T-helper 1 cell (primary cell): Measurements from ENCODE around the gene ZMPSTE24.
"Not testable (repeated sequence)": the region's sequence is repeated elsewhere in the genome, so short reads cannot be mapped to it uniquely, and the experiment has no call there.

Source experiments
- DNase-seq, 5 donors: peaks; one replicate each; pipeline ENCODE4 v3.0.0-alpha.2; 2012 to 2020
- total RNA-seq, 4 donors: gene quantifications; one replicate each; lab custom pipeline; 2026; lab: John Stamatoyannopoulos, UW

Gene ZMPSTE24
- total RNA-seq = 14.5 to 27.1 (median 17.8) reads per million in 4 donors

GRCh38 chr1:40257688-40258444 is at the start of gene ZMPSTE24:
Gene ZMPSTE24, plus strand, starts transcription at chr1:40258236. Its CDS starts 36 bp downstream, at chr1:40258272.
- DNase-seq = peak; percentile 90 to 99 (median 93)

- no peak for DNase-seq
Measured at GRCh38 chr1:40210511-40211204, 47.4 kb upstream of the ZMPSTE24 start.

- DNase-seq = no peak
Measured at GRCh38 chr1:40218333-40218732, 39.7 kb upstream of the ZMPSTE24 start.

GRCh38 chr1:40221471-40221905 is 36.5 kb upstream of the ZMPSTE24 start:
- not testable (repeated sequence) for DNase-seq

- DNase-seq = no peak
Measured at GRCh38 chr1:40221977-40222772, 35.9 kb upstream of the ZMPSTE24 start.

GRCh38 chr1:40224040-40224439 is 34.0 kb upstream of the ZMPSTE24 start:
- DNase-seq = peak in 1 of 5 donors; percentile 55

- no peak for DNase-seq
Measured at GRCh38 chr1:40226192-40226591, 31.8 kb upstream of the ZMPSTE24 start.

- peak in 4 of 5 donors; percentile 14 to 86 (median 41) for DNase-seq
Measured at GRCh38 chr1:40232444-40232843, 25.6 kb upstream of the ZMPSTE24 start.

- no peak for DNase-seq
Measured at GRCh38 chr1:40239626-40240025, 18.4 kb upstream of the ZMPSTE24 start.

- DNase-seq = no peak
Measured at GRCh38 chr1:40240390-40240789, 17.6 kb upstream of the ZMPSTE24 start.

- DNase-seq = no peak
Measured at GRCh38 chr1:40241362-40241761, 16.7 kb upstream of the ZMPSTE24 start.

- no peak for DNase-seq
Measured at GRCh38 chr1:40243351-40243750, 14.7 kb upstream of the ZMPSTE24 start.

GRCh38 chr1:40244138-40244744 is 13.8 kb upstream of the ZMPSTE24 start:
- no peak for DNase-seq

- DNase-seq = no peak
Measured at GRCh38 chr1:40245686-40246085, 12.3 kb upstream of the ZMPSTE24 start.

- DNase-seq = no peak
Measured at GRCh38 chr1:40247655-40248054, 10.4 kb upstream of the ZMPSTE24 start, which contains the start of gene TMCO2. Gene TMCO2, plus strand, starts transcription at chr1:40247937. Its CDS starts 57 bp downstream, at chr1:40247994.

GRCh38 chr1:40248412-40248811 is 9.6 kb upstream of the ZMPSTE24 start:
- DNase-seq = no peak

- no peak for DNase-seq
Measured at GRCh38 chr1:40251456-40251855, 6.6 kb upstream of the ZMPSTE24 start.

- no peak for DNase-seq
Measured at GRCh38 chr1:40252601-40253000, 5.4 kb upstream of the ZMPSTE24 start.

- no peak for DNase-seq
Measured at GRCh38 chr1:40255231-40255630, 2.8 kb upstream of the ZMPSTE24 start.

- no peak for DNase-seq
Measured at GRCh38 chr1:40256401-40257084, 1.5 kb upstream of the ZMPSTE24 start.

- no peak for DNase-seq
Measured at GRCh38 chr1:40257313-40257687, 736 bp upstream of the ZMPSTE24 start.

- DNase-seq = no peak
Measured at GRCh38 chr1:40258445-40258769, 371 bp downstream of the ZMPSTE24 start.
